ENCODE data around the gene CYP4B1.

DNA sequence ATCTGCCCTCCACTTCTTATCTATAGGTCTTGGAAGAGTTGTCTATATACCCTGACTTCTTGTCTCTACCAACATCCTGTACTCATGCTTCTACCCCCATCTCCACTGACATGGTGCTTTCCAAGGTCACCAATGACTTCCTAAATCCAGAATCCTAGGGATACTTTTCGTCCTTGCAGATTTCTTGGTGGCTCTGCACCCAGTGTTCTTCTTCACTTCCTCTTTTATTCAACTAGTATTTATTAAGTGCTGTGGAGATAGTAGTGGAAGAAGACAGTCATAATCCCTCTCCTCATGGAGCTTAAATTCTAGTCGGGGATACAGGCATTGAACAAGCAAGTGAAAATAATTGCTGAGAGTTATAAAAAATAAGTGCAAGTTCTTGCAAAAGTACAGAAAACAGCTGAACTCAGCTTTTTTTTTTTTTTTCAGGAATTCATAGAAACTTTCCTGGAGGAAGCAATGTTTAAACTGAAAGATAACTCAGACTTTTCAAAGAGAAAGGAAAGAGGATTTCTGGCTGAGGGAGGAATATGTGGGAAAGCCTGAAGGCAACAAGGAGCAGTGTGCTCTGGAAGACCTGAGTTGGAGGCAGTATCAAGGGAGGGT lies 38.2 kb upstream of the CYP4B1 start:
- TF ChIP-seq, protein P1, sequence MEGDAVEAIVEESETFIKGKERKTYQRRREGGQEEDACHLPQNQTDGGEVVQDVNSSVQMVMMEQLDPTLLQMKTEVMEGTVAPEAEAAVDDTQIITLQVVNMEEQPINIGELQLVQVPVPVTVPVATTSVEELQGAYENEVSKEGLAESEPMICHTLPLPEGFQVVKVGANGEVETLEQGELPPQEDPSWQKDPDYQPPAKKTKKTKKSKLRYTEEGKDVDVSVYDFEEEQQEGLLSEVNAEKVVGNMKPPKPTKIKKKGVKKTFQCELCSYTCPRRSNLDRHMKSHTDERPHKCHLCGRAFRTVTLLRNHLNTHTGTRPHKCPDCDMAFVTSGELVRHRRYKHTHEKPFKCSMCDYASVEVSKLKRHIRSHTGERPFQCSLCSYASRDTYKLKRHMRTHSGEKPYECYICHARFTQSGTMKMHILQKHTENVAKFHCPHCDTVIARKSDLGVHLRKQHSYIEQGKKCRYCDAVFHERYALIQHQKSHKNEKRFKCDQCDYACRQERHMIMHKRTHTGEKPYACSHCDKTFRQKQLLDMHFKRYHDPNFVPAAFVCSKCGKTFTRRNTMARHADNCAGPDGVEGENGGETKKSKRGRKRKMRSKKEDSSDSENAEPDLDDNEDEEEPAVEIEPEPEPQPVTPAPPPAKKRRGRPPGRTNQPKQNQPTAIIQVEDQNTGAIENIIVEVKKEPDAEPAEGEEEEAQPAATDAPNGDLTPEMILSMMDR (conservative IDR thresholded peaks at IDR 0.05; ENCODE audit: low read length), result no peak
- TF ChIP-seq EZH2phosphoT487 (IDR thresholded peaks at IDR 0.05; ENCODE audit: borderline replicate concordance, low read depth, low read length), result no peak
